ENCODE data around the gene GATAD1.

The GATAD1 gene

GRCh38 chr7:92485267-92485892 lies 38.1 kb downstream of the GATAD1 start:
- DNase-seq, result no peak

DNA sequence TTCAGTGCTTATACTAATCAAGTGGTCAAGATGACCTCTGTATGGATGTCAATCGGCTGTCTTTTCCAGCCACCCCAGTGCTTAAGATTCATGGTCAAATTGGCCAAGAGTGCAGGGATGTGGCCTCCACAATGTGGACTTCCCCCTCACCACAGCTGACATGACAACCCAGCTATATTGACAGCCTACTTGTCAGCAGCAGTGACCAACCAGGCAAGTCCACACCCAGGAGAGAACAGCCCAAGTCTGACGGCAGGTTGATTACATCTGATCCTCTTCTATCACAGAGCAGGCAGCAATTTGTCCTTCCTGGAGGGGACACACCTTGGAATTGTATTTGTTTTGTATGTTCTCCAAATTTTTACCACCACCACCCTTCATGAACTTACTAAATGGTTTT lies 38.7 kb downstream of the GATAD1 start:
- DNase-seq, result no peak

DNA sequence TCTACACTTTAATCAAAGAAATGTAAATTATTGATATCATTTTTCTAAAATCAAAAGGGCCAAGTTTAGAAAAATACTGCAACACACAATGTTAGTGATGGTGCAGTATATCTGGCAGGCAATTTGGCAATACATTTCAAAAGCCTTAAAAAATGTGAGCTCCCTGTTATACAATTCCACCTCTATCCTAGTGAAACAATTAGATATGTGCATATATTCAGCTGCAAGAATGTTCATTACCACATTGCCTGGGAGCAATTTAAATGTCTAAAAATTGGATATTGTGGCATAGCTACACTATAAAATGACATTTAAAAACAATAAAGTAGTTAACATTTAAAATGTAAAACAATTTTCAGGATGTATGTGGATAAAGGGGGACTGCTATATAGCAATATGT lies 40.5 kb downstream of the GATAD1 start:
- DNase-seq, result no peak

GRCh38 chr7:92489634-92490033 lies 42.4 kb downstream of the GATAD1 start:
- DNase-seq, result no peak

DNA sequence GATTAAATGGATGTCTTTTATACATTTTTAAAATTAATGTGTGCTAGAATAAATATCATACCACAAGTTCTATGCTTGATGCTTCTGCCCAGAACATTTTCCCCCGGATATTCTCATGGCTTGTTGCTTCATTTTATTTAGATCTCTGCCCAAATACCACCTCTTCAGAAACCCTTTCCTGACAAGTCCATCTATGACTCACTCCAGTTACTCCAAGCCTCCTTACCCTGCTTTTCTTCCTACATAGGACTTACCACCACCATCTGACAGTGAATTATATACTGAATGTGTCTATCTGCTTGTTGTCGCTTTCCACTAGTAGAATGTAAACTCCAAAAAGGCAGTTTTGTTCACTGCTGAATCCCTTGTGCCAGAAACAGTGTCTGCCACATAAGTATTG lies 49.6 kb downstream of the GATAD1 start:
- no peak for DNase-seq

- no peak for DNase-seq
Observed at GRCh38 chr7:92498557-92498956, 51.3 kb downstream of the GATAD1 start.

- DNase-seq, result no peak
Observed at GRCh38 chr7:92503767-92504166, 56.5 kb downstream of the GATAD1 start.

GRCh38 chr7:92504563-92504962 lies 57.3 kb downstream of the GATAD1 start:
- no peak for DNase-seq

- no peak for DNase-seq
Observed at GRCh38 chr7:92506363-92506762, 59.1 kb downstream of the GATAD1 start.

GRCh38 chr7:92508946-92509345 lies 61.7 kb downstream of the GATAD1 start:
- no peak for DNase-seq

Measured in activated CD4-positive, alpha-beta T cell treated with anti-CD3 and anti-CD28 coated beads for 1 hour (primary cell).